NCI-H69 (cell line): ENCODE results near the gene WDFY3.

Experiments used
- DNase-seq: peaks from one replicate; lab custom pipeline; 2025; lab: John Stamatoyannopoulos, UW

The WDFY3 gene

GRCh38 chr4:84966382-84967242, at the start of gene WDFY3:
Gene WDFY3 (minus strand): TSS chr4:84966690. CDS start chr4:84860591, 106,099 bp downstream.
- peak; percentile 88 for DNase-seq

DNA sequence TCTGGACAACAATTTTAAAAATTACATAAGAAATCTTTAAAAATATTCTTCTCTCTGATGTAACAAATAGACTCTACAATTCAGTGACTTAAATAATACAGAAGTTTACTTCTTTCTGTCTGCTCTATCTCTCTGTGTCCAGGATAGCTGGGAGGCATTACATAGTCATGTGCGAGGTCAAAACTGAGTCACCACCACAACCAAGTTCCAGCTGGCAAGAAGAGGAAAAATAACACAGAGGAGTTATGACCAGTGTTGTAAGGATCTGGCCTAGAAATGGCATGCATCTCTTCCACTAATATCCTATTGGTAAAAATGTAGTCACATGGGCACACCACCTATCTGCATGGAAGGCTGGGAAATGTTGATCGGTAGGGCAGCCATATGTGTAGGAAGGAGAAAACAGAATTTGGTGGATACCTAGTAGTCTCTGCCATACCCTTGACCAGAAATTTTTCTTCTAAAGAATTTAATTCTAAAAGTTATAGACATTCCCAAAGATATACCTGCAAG, 39.4 kb upstream of the WDFY3 start:
- no peak for DNase-seq

DNA sequence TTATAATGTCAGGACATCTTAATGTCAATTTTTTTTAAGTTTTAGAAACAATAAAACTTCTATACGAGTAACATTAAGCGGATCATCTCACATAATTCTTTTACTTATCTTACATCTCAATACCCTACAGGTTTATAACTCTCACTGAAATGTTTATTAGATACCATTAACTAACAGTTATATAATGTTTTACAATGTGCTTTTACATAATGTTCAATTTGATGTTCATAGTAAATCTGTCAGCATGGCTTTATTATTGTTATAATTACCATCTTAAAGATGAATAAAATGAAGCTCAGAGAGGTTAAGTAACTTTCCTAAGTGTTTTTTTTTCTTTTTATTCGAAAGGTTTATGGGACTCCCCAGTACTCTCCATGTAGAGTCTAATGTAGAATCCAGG, 33.9 kb upstream of the WDFY3 start:
- DNase-seq = no peak

GRCh38 chr4:84995386-84995785, 28.9 kb upstream of the WDFY3 start:
- DNase-seq = no peak

GRCh38 chr4:84994280-84994679, 27.8 kb upstream of the WDFY3 start:
- no peak for DNase-seq

GRCh38 chr4:84985952-84986351, 19.5 kb upstream of the WDFY3 start:
- no peak for DNase-seq

- DNase-seq = no peak
Observed at GRCh38 chr4:84977396-84977795, 10.9 kb upstream of the WDFY3 start.

GRCh38 chr4:84973856-84974255, 7.4 kb upstream of the WDFY3 start:
- DNase-seq = no peak

DNA sequence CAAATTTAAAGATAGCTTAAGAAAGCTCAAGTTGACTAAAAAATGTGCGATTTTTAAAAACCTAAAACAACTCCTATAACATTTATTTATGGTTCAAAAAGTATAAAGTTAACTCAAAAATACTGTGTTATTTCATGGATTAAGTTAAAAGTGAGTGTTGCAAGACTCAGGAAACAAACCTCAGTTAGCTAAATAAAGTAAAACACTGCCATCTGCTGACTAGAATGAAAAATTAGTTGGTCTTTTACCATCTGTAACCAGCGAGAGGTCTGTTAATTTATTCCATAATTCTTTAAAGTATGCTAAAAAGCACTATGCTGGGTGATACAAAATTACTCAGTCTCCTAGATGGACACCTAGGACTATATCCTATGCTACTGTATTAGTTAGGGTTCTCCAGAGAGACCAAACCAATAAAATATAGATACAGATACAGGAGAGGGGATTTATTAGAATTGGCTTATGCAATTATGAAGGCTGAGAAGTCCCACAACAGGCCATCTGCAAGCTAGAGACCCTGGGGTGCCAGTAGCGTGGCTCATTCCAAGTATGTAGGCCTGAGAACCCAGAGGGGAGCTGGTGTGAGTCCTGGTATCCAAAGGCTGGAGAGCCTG, 4.9 kb upstream of the WDFY3 start:
- peak; percentile 52 for DNase-seq

DNA sequence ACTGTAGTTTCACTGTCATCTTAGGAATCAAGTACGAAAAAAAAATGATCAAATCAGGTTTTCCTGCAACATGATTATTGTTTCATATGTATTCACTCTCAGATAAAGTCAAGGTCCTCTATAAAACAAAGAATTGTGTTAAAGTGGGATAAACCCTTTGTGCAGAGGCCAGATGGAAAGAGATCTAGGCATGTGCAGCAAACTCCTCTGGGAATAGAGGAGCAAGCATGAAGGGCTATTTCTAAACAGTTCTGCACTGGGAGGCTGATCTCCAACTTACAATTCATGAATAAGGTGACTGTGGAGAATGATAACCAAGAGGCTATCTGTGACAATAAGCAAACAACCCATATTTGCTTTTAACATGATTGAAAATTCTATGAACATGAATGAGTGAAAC, 2.4 kb upstream of the WDFY3 start:
- peak; percentile 77 for DNase-seq

DNA sequence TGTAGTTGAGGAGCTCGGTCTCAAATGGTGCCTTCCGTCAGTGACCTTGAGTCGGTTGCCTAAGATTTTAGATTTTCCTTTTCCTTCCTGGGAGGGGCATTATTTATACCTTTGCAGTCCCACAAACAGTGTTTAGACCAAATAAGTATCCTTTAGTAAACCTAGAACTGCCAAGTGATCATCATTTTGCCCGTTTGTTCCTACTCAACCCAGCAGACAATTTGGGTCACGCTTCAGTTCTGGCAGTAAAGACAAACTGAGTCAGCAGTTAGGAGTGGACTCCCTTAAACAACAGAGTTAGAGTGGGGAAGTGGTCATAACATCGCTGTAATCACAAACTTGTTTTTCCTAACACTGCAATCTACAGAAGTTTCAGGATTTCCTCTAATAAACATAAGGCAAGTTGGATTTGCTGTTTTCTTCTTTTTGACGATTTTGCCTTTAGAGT, 777 bp upstream of the WDFY3 start:
- no peak for DNase-seq

GRCh38 chr4:84965553-84966381, 723 bp downstream of the WDFY3 start:
- peak; percentile 63 for DNase-seq

GRCh38 chr4:84964995-84965552, 1.4 kb downstream of the WDFY3 start:
- DNase-seq = no peak

GRCh38 chr4:84962102-84962501, 4.4 kb downstream of the WDFY3 start:
- DNase-seq = no peak

GRCh38 chr4:84958434-84958833, 8.1 kb downstream of the WDFY3 start:
- no peak for DNase-seq

DNA sequence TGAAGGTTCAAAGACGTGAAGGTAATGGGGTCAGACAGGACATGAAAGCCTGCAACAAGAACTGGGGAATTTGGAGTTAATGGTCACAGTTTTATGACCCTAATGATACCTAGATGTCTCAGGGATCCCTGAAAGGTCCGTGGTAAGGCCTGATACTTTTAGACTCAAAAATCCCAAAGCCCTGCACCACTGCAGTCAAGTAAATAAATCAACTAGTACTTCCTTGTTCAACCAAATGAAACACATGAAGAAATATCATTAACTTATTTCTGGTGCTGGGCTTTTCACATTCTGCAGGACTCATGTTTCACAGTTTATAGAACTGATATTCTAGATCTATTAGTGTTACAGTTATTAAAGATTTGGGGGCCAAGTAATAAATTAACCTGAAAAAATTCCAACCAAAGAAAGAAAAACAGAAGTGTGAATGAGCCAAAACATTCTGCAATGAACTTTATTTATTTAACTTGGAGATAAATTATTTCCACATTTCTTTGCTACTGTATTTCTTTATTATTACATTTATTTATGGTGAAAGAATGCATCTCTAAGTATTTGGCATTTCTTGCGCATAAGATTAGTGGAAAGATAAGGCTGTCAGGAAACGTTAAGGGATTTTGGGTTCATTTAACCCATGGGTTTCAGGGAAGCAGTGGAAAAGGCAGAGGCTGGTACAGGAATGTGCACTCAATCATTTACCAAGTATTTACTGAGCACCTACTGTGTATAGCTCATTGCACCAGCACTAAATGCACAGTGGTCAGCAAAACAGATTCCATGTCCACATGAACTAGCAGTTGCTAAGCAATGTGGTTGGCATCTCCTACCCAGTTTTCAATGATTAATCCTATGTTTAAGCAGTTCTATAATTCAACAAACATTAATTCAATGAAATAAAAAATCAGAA, 8.7 kb downstream of the WDFY3 start:
- DNase-seq = no peak

- DNase-seq = peak; percentile 28
Observed at GRCh38 chr4:84956014-84956413, 10.5 kb downstream of the WDFY3 start.

- DNase-seq = peak; percentile 17
Observed at GRCh38 chr4:84954982-84955567, 11.4 kb downstream of the WDFY3 start.

DNA sequence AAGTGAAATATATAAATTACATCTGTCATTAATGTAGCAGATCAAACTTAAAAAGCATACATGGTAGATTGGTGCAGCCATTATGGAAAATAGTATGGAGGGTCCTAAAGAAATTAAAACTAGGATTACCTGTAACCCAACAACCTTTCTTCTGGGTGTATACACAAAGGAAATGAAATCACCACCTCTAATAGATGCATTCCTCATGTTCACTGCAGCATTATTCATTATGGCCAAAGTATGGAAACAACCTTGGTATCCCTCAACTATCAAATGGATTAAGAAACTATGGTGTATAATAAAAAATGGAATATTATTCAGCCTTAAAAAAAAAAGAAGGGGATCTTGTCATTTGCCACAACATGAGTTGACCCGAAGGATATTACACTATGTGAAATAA, 13.7 kb downstream of the WDFY3 start:
- DNase-seq = no peak

DNA sequence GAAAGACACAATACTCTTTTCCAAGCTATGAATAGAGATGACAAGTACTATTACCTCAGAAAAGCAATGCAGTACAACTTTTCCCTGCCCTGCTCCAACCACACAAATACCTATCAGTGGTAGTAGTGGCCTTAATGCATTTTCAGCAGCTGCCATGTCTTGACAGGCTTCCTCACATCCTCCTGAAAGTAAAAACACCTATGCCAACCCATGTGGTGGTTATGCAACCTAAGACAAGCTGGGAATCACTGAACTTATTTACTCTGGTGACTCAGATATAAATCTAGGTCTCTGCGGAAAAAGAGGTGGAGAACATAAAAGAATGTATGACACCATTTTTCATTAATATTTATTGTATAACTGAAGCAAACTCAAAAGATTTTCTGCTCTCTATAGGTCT, 14.5 kb downstream of the WDFY3 start:
- DNase-seq = peak; percentile 62

DNA sequence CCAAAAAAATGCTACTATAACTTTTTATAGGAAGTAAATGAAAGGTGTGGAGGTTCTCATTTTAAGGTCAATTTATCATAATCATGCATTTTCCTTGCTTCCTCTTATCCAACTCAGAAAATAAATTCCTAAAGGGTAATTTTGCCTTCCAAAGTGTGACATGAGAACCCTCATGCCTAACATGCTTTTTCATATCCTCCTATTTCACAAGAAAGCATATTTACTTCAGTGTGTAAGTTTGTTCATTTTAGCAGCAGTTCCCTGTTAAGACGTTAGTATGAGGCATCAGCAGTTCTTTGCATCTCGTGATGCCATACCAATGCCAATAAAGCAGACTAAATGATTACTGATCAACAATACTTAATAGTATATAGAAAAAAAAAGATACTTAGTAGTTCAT, 18.4 kb downstream of the WDFY3 start:
- no peak for DNase-seq
